SU-DHL-6 (cell line): ENCODE measurements around the gene CEP295NL.

ENCODE experiments used
- H2AFZ ChIP-seq: fragments of 200-600 bp; sonication (generic); 2 replicates; pipeline ENCODE4 v1.6.1; 2014; ENCODE audit warnings: low read depth, mild to moderate bottlenecking, moderate library complexity, mixed read lengths, antibody characterized with exemption, low read length; ENCODE audit not compliant: severe bottlenecking
- H3F3A ChIP-seq: fragments of 200-600 bp; shearing (Covaris generic); 2 replicates; pipeline ENCODE4 v1.6.0; 2016; ENCODE audit warnings: antibody characterized with exemption, mild to moderate bottlenecking; ENCODE audit not compliant: insufficient read depth
- H3K27ac ChIP-seq: fragments of 200-600 bp; sonication (generic); 2 replicates; pipeline ENCODE4 v1.5.1; 2016; ENCODE audit warnings: low read depth, mild to moderate bottlenecking, low read length, moderate library complexity, mixed read lengths
- H3K27me3 ChIP-seq: fragments of 200-600 bp; sonication (generic), shearing (Covaris generic); 2 replicates; pipeline ENCODE4 v1.6.0; 2014; ENCODE audit warnings: mild to moderate bottlenecking, low read length
- H3K36me3 ChIP-seq: fragments of 200-600 bp; sonication (generic); 2 replicates; pipeline ENCODE4 v1.6.1; 2014; ENCODE audit warnings: mild to moderate bottlenecking, low read length, mixed read lengths
- H3K4me2 ChIP-seq: fragments of 300-600, 200-600 bp; shearing (Covaris generic), sonication (generic); 2 replicates; pipeline ENCODE4 v1.6.0; 2014; ENCODE audit warnings: low read length, low read depth, mild to moderate bottlenecking; ENCODE audit not compliant: poor library complexity, severe bottlenecking
- H3K4me3 ChIP-seq: fragments of 200-600 bp; sonication (generic); 2 replicates; pipeline ENCODE4 v1.5.1; 2014; ENCODE audit warnings: antibody characterized with exemption, low read length, mild to moderate bottlenecking, mixed read lengths; ENCODE audit not compliant: insufficient read depth, poor library complexity, severe bottlenecking
- H3K79me2 ChIP-seq: fragments of 200-600 bp; sonication (generic); 2 replicates; pipeline ENCODE4 v1.6.1; 2014; ENCODE audit warnings: mild to moderate bottlenecking, low read length, moderate library complexity; ENCODE audit not compliant: insufficient read depth
- H3K9ac ChIP-seq: fragments of 200-600 bp; sonication (generic); 2 replicates; pipeline ENCODE4 v1.7.0; 2014; ENCODE audit warnings: mild to moderate bottlenecking, low read length
- H3K9me2 ChIP-seq: fragments of 200-600 bp; sonication (generic); replicated peaks from 2 replicates; pipeline ENCODE4 v1.6.1; 2014; ENCODE audit warnings: low read length; ENCODE audit not compliant: insufficient read depth
- H3K9me3 ChIP-seq: fragments of 200-600 bp; sonication (generic); 2 replicates; pipeline ENCODE4 v1.6.1; 2014; ENCODE audit warnings: low read length, mixed read lengths; ENCODE audit not compliant: insufficient read depth
- H4K20me1 ChIP-seq: fragments of 200-600 bp; sonication (generic); 2 replicates; pipeline ENCODE4 v1.6.1; 2014; ENCODE audit warnings: low read depth, mild to moderate bottlenecking, antibody characterized with exemption, low read length, moderate library complexity, mixed read lengths
- EZH2phosphoT487 ChIP-seq: fragments of 200-600 bp; sonication (generic), shearing (Covaris generic); conservative IDR thresholded peaks from 2 replicates; pipeline ENCODE4 v1.6.1; 2018; ENCODE audit warnings: mild to moderate bottlenecking, antibody characterized with exemption, low read length, moderate library complexity, mixed read lengths
- TF ChIP-seq, protein P1 (sequence below): fragments of 200-600 bp; sonication (generic); IDR thresholded peaks from one replicate; pipeline ENCODE4 v1.5.1; 2017; ENCODE audit warnings: antibody characterized with exemption, mild to moderate bottlenecking, low read length, moderate library complexity; ENCODE audit not compliant: insufficient read depth, poor library complexity, severe bottlenecking

Gene CEP295NL

DNA sequence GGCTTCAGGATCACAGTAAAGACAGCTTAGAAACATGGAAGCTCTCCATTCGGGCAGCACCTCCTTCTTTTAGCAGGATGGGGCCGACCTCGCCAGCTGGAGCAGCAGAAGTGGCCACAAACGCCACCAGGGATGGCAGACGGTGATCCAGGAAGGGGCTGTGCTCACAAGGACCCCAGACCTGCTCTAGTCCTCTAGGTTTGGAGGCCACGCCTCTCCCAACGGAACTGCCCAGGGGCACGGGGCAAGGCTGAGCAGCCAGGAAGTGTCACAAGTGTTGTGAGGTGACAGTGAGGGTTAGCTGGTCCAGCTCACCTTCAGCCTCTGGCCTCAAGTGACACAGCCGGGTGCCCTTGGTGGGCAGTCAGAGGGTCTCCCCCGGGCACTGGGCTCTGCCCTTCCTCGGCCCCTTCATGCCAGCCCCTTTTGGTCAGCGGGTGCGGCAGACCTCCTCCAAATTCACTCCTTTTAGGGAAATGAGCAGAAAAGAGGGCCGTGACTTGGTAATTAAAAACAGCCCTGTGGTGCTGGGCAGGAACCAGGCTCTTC, 20.4 kb downstream of the CEP295NL start:
- Histone ChIP-seq H3K79me2 (no peaks in the 10 kb centered on the region), H3F3A (no peaks in the 10 kb centered on the region), H4K20me1 (no peaks in the 10 kb centered on the region), H3K36me3 (no peaks in the 10 kb centered on the region), H3K9me2 (no peaks in the 10 kb centered on the region), H3K27ac (no peak overlapping the region), H3K27me3 (no peaks in the 10 kb centered on the region), H3K9me3 (no peaks in the 10 kb centered on the region), H3K4me2 (no peak overlapping the region), H3K4me3 (no peak overlapping the region), H2AFZ (no peak overlapping the region), H3K9ac (no peak overlapping the region)
- TF ChIP-seq EZH2phosphoT487: no peak
- TF ChIP-seq, protein P1, sequence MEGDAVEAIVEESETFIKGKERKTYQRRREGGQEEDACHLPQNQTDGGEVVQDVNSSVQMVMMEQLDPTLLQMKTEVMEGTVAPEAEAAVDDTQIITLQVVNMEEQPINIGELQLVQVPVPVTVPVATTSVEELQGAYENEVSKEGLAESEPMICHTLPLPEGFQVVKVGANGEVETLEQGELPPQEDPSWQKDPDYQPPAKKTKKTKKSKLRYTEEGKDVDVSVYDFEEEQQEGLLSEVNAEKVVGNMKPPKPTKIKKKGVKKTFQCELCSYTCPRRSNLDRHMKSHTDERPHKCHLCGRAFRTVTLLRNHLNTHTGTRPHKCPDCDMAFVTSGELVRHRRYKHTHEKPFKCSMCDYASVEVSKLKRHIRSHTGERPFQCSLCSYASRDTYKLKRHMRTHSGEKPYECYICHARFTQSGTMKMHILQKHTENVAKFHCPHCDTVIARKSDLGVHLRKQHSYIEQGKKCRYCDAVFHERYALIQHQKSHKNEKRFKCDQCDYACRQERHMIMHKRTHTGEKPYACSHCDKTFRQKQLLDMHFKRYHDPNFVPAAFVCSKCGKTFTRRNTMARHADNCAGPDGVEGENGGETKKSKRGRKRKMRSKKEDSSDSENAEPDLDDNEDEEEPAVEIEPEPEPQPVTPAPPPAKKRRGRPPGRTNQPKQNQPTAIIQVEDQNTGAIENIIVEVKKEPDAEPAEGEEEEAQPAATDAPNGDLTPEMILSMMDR: no peak

DNA sequence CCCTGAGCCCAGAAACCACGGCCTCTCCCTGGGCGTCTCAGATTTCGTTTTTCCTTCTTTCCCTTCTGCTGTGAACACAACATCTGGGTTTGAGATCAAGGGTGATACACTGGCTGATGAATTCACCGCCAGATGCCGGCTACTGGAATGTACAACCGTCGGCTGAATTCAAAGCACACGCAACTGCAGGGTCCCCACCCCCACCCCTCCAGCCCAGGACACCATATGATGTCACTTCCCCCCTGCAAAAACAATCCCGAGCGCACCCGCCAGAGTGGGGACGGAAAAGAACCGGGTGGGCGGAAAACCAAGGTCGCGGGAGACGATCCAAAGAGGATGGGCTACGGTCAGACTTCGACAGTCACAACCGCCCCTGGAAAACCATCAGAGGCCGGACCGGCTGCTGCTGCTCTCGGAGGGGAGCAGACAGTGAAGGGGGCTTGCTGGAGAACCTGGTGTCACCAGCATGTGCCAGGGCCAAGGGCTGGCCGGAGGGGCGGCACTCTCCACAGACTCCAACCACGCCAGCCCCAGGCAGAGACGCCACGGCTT, 23.3 kb downstream of the CEP295NL start:
- Histone ChIP-seq H3K9ac (no peak overlapping the region), H3K9me2 (no peaks in the 10 kb centered on the region), H3K27me3 (no peaks in the 10 kb centered on the region), H3K36me3 (no peaks in the 10 kb centered on the region), H3K27ac (no peak overlapping the region), H3K4me3 (no peak overlapping the region), H3K79me2 (no peaks in the 10 kb centered on the region), H3K4me2 (no peak overlapping the region), H3F3A (no peaks in the 10 kb centered on the region), H3K9me3 (no peaks in the 10 kb centered on the region), H2AFZ (no peak overlapping the region), H4K20me1 (no peaks in the 10 kb centered on the region)
- TF ChIP-seq, protein P1: no peak
- TF ChIP-seq EZH2phosphoT487: no peak

DNA sequence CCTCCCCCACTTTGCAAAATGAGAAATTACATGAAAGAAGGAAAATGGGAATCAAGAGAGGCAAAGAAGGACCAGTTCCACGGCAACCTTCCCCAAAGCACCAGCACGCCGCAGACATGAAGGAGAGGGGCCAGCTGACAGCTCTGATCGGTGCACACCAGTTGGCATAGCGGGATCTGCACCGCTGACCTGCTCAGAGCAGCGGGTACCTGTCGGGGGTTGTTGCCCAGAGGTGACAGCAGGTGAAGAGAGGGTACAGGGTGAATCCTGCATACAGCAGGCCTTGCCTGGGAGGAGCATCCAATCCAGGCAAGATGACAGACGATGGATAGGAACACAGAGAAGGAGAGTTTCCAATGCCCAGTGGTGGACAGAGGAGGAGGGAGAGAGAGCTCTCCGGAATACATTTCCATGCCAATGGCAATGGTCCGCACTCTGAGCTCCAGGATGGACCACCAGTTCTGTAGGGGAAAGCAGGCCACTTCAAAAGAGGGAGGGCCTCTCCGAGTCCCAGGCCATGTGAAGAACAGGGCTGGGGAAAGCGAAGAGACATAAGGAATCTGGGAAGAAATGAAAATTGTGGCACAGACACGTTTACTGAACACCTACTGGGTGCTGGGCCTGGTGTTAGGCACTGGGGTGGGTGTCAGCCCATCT, 24.0 kb downstream of the CEP295NL start:
- H4K20me1 ChIP-seq: no peaks in the 10 kb centered on the region
- no peak overlapping the region for H3K4me2 ChIP-seq
- H3K79me2 ChIP-seq: no peaks in the 10 kb centered on the region
- H3K9me2 ChIP-seq: no peaks in the 10 kb centered on the region
- H3K36me3 ChIP-seq: no peaks in the 10 kb centered on the region
- TF ChIP-seq, protein P1: no peak
- TF ChIP-seq EZH2phosphoT487: no peak
- H3K27ac ChIP-seq: no peak overlapping the region
- no peaks in the 10 kb centered on the region for H3K9me3 ChIP-seq
- H3K9ac ChIP-seq: no peak overlapping the region
- H2AFZ ChIP-seq: no peak overlapping the region
- no peak overlapping the region for H3K4me3 ChIP-seq
- no peaks in the 10 kb centered on the region for H3F3A ChIP-seq
- H3K27me3 ChIP-seq: no peaks in the 10 kb centered on the region
